ENCODE measurements around the gene COPS4. TPM values are rescaled to one million over a fixed set of nuclear protein-coding genes. Genes with fewer than 3 reads are reported as not detected.

Gene COPS4
- total RNA-seq, 1 experiment from 2014 or later, result 28.6 TPM

DNA sequence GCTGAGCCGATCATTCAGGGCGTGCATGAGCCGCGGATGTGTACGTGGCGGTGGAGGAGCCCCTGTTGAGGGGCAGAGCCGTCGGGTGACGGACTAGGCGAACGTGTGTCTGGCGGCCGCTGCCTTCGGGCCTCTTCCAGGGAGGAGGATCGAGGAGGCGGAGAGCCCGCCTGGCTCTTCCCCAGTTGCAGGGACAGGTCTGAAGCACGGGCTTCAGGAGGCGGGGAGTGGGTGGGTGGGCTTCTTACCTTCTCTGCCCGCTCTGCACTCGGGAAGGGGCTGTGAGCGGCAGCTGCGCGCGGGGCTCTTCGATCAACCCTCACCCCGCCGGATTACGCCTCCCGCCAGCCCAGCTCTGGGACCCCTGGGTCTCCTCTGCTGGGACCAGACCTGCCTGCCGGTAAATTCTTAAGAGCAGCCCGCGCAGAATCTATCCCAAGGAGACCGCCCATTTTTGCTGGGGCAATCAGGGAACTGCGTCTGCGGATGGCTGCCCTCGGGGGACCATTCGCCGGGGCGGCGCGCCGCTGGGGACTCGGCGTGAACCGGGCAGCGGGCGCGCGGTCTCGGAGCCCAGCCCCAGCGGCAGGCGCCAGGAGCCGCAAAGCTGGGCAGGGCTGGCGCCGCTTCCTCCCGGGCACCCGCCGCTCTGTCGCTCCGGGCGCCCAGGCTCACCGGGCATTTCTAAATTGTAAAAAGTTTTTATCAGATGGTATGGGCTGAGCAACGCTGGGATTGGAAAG is 74.7 kb downstream of the COPS4 start:
- ChIA-PET POLR2A (no interaction called here), CTCF (interaction anchor here (0.6 to 1.9 kb wide), 6 partner anchors 9 to 142 kb away, joined by 3 to 8 read pairs (median 3); no protein-coding TSS in a partner anchor), RAD21 (ENCODE audit: low non-redundant PET in 1 of 2, low total read pairs in 2 of 2, uncharacterized antibody in 2 of 2, unreplicated experiment in 2 of 2) (no interaction called here)
- no peaks in the 10 kb centered on the region for H3K9me2 ChIP-seq (ENCODE audit: insufficient read depth)
- no peak for TF ChIP-seq ZNF274 (IDR thresholded peaks at IDR 0.05; ENCODE audit: low read depth, low read length)
- ATAC-seq (no peak), DNase-seq (ENCODE audit: low read depth, low spot score) (no peak)
- H3K4me1 ChIP-seq (ENCODE audit: control insufficient read depth in 1 of 2, insufficient read depth in 2 of 2, low read length in 2 of 2), result peaks cover 4 to 16% of the 10 kb centered on the region in 2 experiments; a peak in 3 of 4 replicates
- H4K20me1 ChIP-seq (ENCODE audit: insufficient read depth), result no peaks in the 10 kb centered on the region
- H3K27ac ChIP-seq (ENCODE audit: low read depth, low read length), result no peak overlapping the region
- no TSS peak for BruUV-seq (replicated peaks)
- H3K4me3 ChIP-seq (replicated peaks in 1 of 2; ENCODE audit: low read depth in 1 of 2, low read length in 2 of 2), result no peak overlapping the region
- no peaks in the 10 kb centered on the region for H3K36me3 ChIP-seq (ENCODE audit: control insufficient read depth in 1 of 2, insufficient read depth in 2 of 2, low read length in 2 of 2)
- H3K27me3 ChIP-seq (ENCODE audit: insufficient read depth, low read length), result no peaks in the 10 kb centered on the region
- no peaks in the 10 kb centered on the region for H3K9me3 ChIP-seq (ENCODE audit: control insufficient read depth in 1 of 2, insufficient read depth in 1 of 2, low read depth in 1 of 2, low read length in 2 of 2)
- H3K4me2 ChIP-seq (ENCODE audit: low read length), result no peak overlapping the region
- H3K9ac ChIP-seq (ENCODE audit: low read length), result no peak overlapping the region
- intact Hi-C loops (cut with micrococcal nuclease), result no loop called here
- peak overlapping the region; percentile 84 for H2AFZ ChIP-seq (ENCODE audit: low read depth, low read length, poor library complexity, severe bottlenecking)
- no peaks in the 10 kb centered on the region for H3K79me2 ChIP-seq (ENCODE audit: insufficient read depth, low read length)

DNA sequence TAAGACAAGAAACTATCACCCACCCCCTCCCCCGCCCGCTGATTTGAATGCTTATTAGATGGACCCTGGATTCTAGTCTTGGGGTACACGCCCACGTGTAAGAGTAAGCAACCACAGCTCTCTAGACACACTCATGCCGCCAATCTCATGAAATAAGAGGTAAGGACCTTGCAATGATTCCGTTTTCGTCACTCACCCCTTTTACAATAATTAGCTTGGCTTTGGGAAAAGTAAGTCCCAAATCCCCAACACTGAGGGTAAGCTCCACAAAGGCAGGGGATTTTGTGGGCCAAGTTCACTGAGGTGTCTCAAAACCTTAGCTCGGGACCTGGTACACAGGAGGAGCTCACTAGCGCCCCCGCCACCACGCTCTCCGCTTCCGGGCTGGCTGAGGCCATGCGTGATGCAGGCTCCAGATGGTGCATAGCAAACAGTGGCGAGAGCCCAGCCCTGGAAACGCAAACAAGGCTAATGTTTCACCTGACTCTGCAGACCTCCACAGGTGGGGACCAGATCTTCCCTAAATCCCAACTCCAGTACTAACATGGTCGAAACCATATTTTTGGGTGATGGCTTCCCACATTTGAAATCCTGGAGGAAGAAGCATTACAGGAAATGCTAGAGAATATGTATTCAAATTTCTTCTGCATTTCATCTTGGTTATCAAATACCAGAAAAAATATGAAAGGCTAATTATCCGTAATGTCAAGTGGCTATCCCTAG is 75.4 kb downstream of the COPS4 start:
- peak overlapping the region; percentile 84 for H2AFZ ChIP-seq (ENCODE audit: low read depth, low read length, poor library complexity, severe bottlenecking)
- no peaks in the 10 kb centered on the region for H3K36me3 ChIP-seq (ENCODE audit: control insufficient read depth in 1 of 2, insufficient read depth in 2 of 2, low read length in 2 of 2)
- peak overlapping the region; percentile 45 for H3K4me2 ChIP-seq (ENCODE audit: low read length)
- H3K27ac ChIP-seq (ENCODE audit: low read depth, low read length), result no peak overlapping the region
- H3K4me3 ChIP-seq (replicated peaks in 1 of 2; ENCODE audit: low read depth in 1 of 2, low read length in 2 of 2), result no peak overlapping the region
- POLR2A ChIA-PET, result no interaction called here
- no peaks in the 10 kb centered on the region for H3K27me3 ChIP-seq (ENCODE audit: insufficient read depth, low read length)
- TF ChIP-seq, protein P1, sequence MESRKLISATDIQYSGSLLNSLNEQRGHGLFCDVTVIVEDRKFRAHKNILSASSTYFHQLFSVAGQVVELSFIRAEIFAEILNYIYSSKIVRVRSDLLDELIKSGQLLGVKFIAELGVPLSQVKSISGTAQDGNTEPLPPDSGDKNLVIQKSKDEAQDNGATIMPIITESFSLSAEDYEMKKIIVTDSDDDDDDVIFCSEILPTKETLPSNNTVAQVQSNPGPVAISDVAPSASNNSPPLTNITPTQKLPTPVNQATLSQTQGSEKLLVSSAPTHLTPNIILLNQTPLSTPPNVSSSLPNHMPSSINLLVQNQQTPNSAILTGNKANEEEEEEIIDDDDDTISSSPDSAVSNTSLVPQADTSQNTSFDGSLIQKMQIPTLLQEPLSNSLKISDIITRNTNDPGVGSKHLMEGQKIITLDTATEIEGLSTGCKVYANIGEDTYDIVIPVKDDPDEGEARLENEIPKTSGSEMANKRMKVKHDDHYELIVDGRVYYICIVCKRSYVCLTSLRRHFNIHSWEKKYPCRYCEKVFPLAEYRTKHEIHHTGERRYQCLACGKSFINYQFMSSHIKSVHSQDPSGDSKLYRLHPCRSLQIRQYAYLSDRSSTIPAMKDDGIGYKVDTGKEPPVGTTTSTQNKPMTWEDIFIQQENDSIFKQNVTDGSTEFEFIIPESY (IDR thresholded peaks at IDR 0.05; ENCODE audit: extremely low read depth, insufficient replicate concordance, low read length), result no peak
- TF ChIP-seq ELF1 (IDR thresholded peaks at IDR 0.05; ENCODE audit: borderline replicate concordance, low read depth) (peak; percentile 57), CEBPB (IDR thresholded peaks at IDR 0.05; ENCODE audit: low read depth) (no peak), EZH2phosphoT487 (IDR thresholded peaks at IDR 0.05; ENCODE audit: borderline replicate concordance) (no peak), CBX3 (IDR thresholded peaks at IDR 0.05; ENCODE audit: low read depth) (peak; percentile 65), RAD21 (IDR thresholded peaks at IDR 0.05; ENCODE audit: low read depth) (peak; percentile 27; the same call in 1 of the 2 replicates), SRF (IDR thresholded peaks at IDR 0.05; ENCODE audit: low read depth) (no peak), EGR1 (IDR thresholded peaks at IDR 0.05; ENCODE audit: low read depth) (no peak), TCF7L2 (IDR thresholded peaks at IDR 0.05; ENCODE audit: borderline replicate concordance, extremely low read depth, insufficient read depth, insufficient read length) (no peak)
- TF ChIP-seq, protein P2, sequence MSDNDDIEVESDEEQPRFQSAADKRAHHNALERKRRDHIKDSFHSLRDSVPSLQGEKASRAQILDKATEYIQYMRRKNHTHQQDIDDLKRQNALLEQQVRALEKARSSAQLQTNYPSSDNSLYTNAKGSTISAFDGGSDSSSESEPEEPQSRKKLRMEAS (IDR thresholded peaks at IDR 0.05), result peak; percentile 73
- TF ChIP-seq, protein P3, sequence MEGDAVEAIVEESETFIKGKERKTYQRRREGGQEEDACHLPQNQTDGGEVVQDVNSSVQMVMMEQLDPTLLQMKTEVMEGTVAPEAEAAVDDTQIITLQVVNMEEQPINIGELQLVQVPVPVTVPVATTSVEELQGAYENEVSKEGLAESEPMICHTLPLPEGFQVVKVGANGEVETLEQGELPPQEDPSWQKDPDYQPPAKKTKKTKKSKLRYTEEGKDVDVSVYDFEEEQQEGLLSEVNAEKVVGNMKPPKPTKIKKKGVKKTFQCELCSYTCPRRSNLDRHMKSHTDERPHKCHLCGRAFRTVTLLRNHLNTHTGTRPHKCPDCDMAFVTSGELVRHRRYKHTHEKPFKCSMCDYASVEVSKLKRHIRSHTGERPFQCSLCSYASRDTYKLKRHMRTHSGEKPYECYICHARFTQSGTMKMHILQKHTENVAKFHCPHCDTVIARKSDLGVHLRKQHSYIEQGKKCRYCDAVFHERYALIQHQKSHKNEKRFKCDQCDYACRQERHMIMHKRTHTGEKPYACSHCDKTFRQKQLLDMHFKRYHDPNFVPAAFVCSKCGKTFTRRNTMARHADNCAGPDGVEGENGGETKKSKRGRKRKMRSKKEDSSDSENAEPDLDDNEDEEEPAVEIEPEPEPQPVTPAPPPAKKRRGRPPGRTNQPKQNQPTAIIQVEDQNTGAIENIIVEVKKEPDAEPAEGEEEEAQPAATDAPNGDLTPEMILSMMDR (IDR thresholded peaks at IDR 0.05 in 2 of 3, conservative IDR thresholded peaks at IDR 0.05 in 1 of 3; ENCODE audit: borderline replicate concordance in 1 of 3, insufficient read depth in 1 of 3, low read depth in 2 of 3, low read length in 2 of 3), result peak; percentile 20 to 76 (median 71); a peak in 5 of 6 replicates
- no peaks in the 10 kb centered on the region for H3K9me2 ChIP-seq (ENCODE audit: insufficient read depth)
- ATAC-seq, result peak; percentile 99
- no peak overlapping the region for H3K9ac ChIP-seq (ENCODE audit: low read length)
- RAD21 ChIA-PET (ENCODE audit: low non-redundant PET in 1 of 2, low total read pairs in 2 of 2, uncharacterized antibody in 2 of 2, unreplicated experiment in 2 of 2), result no interaction called here
- H3K79me2 ChIP-seq (ENCODE audit: insufficient read depth, low read length), result no peaks in the 10 kb centered on the region
- no peaks in the 10 kb centered on the region for H4K20me1 ChIP-seq (ENCODE audit: insufficient read depth)
- CTCF ChIA-PET, result interaction anchor here (0.6 to 1.9 kb wide), 6 partner anchors 9 to 141 kb away, joined by 3 to 8 read pairs (median 3); no protein-coding TSS in a partner anchor
- DNase-seq (ENCODE audit: low read depth, low spot score), result peak; percentile 40
- intact Hi-C loops (cut with micrococcal nuclease), result no loop called here
- no TSS peak for BruUV-seq (replicated peaks)
- no peaks in the 10 kb centered on the region for H3K9me3 ChIP-seq (ENCODE audit: control insufficient read depth in 1 of 2, insufficient read depth in 1 of 2, low read depth in 1 of 2, low read length in 2 of 2)
- peaks cover 7 to 19% of the 10 kb centered on the region in 2 experiments; a peak in 3 of 4 replicates for H3K4me1 ChIP-seq (ENCODE audit: control insufficient read depth in 1 of 2, insufficient read depth in 2 of 2, low read length in 2 of 2)
